IMR-90 (cell line): ENCODE results near the gene HSFX1. TPM values are rescaled to one million over a fixed set of nuclear protein-coding genes. Genes with fewer than 3 reads are reported as not detected.
"Not testable (repeated sequence)": the region's sequence is repeated elsewhere in the genome, so short reads cannot be mapped to it uniquely, and the experiment has no call there.

ENCODE experiments used
- ATAC-seq: fragments of 200-7000 bp; cut with Tn5 transposase; 2 replicates; pipeline ENCODE4 v1.9.1; 2020; ENCODE audit warnings: low read depth, mild to moderate bottlenecking, moderate library complexity
- BruUV-seq: library from RNA; stranded (reverse); fragments of 400-500 nt; replicated peaks from 2 replicates; lab custom pipeline; 2021; lab: Mats Ljungman, UMichigan
- CTCF ChIA-PET: fragments of 300-600 bp; formaldehyde crosslinking; extraction: SDS; loops from one replicate; lab custom pipeline; 2021; ENCODE audit warnings: antibody characterized with exemption; lab: Yijun Ruan, JAX
- POLR2A ChIA-PET: fragments of 300-600 bp; sonication (Branson Sonifier 250); formaldehyde crosslinking; loops from one replicate; lab custom pipeline; 2022; ENCODE audit warnings: antibody characterized with exemption; ENCODE audit not compliant: unreplicated experiment; lab: Charles Lee
- DNase-seq: peaks from one replicate; pipeline ENCODE4 v3.0.0; 2013
- H2AFZ ChIP-seq: replicated peaks from 2 replicates; pipeline ENCODE3; 2013; ENCODE audit warnings: low read length, mild to moderate bottlenecking; ENCODE audit not compliant: poor library complexity
- H2AK5ac ChIP-seq: 2 replicates; pipeline ENCODE4 v1.6.1; 2013; ENCODE audit warnings: low read depth, low read length, inconsistent platforms
- H2AK9ac ChIP-seq: replicated peaks from 2 replicates; pipeline ENCODE3; 2013; ENCODE audit warnings: mild to moderate bottlenecking, low read depth, low read length, moderate library complexity; ENCODE audit not compliant: poor library complexity
- H2BK120ac ChIP-seq: 2 replicates; pipeline ENCODE4 v1.6.1; 2013; ENCODE audit warnings: low read depth, low read length, inconsistent platforms
- H2BK15ac ChIP-seq: 3 replicates; pipeline ENCODE4 v1.6.1; 2013; ENCODE audit warnings: low read depth, low read length, inconsistent platforms
- H2BK20ac ChIP-seq: 2 replicates; pipeline ENCODE4 v1.6.1; 2013; ENCODE audit warnings: low read depth, mild to moderate bottlenecking, inconsistent platforms, low read length, moderate library complexity
- H2BK5ac ChIP-seq: 2 replicates; pipeline ENCODE4 v1.6.1; 2013; ENCODE audit warnings: mild to moderate bottlenecking, low read depth, low read length, inconsistent platforms; ENCODE audit not compliant: poor library complexity, severe bottlenecking
- H3K14ac ChIP-seq: replicated peaks from 2 replicates; pipeline ENCODE4 v1.6.1; 2013; ENCODE audit warnings: low read depth, low read length, inconsistent platforms
- H3K18ac ChIP-seq: 2 replicates; pipeline ENCODE4 v1.6.1; 2013; ENCODE audit warnings: low read depth, low read length, control low read depth
- H3K23ac ChIP-seq: 2 replicates; pipeline ENCODE4 v1.6.1; 2013; ENCODE audit warnings: low read depth, low read length, inconsistent platforms
- H3K27ac ChIP-seq: 2 replicates; pipeline ENCODE4 v1.5.1; 2013; ENCODE audit warnings: mild to moderate bottlenecking, control low read depth, low read length; ENCODE audit not compliant: insufficient read depth
- H3K27me3 ChIP-seq: 2 replicates; pipeline ENCODE4 v1.6.1; 2013; ENCODE audit warnings: low read length; ENCODE audit not compliant: control insufficient read depth, insufficient read depth
- H3K36me3 ChIP-seq: 2 replicates; pipeline ENCODE4 v1.6.1; 2013; ENCODE audit warnings: low read length, mixed read lengths; ENCODE audit not compliant: control insufficient read depth, insufficient read depth
- H3K4ac ChIP-seq: 2 replicates; pipeline ENCODE4 v1.6.1; 2013; ENCODE audit warnings: low read depth, low read length, inconsistent platforms
- H3K4me1 ChIP-seq: 2 replicates; pipeline ENCODE4 v1.6.1; 2013; ENCODE audit warnings: low read length, mixed read lengths; ENCODE audit not compliant: control insufficient read depth, insufficient read depth
- H3K4me2 ChIP-seq: 2 replicates; pipeline ENCODE4 v1.6.1; 2013; ENCODE audit warnings: low read depth, mild to moderate bottlenecking, control low read depth, low read length, moderate library complexity
- H3K4me3 ChIP-seq: 2 replicates; pipeline ENCODE4 v1.5.1; 2013; ENCODE audit warnings: low read depth, mild to moderate bottlenecking, control low read depth, low read length, moderate library complexity; ENCODE audit not compliant: insufficient read depth
- H3K56ac ChIP-seq: 2 replicates; pipeline ENCODE4 v1.6.1; 2013; ENCODE audit warnings: low read length, inconsistent platforms; ENCODE audit not compliant: insufficient read depth; ENCODE audit errors: extremely low read depth
- H3K79me1 ChIP-seq, 2 experiments: 2 replicates each; pipeline ENCODE4 v1.6.1; 2013; ENCODE audit warnings: low read length in 2 of 2, inconsistent platforms in 1 of 2, low read depth in 1 of 2
- H3K9ac ChIP-seq: 2 replicates; pipeline ENCODE4 v1.6.1; 2013; ENCODE audit warnings: low read depth, low read length, control low read depth
- H3K9me1 ChIP-seq: 2 replicates; pipeline ENCODE4 v1.6.1; 2013; ENCODE audit warnings: low read length, inconsistent platforms; ENCODE audit not compliant: insufficient read depth
- H3K9me3 ChIP-seq: 2 replicates; pipeline ENCODE4 v1.6.1; 2013; ENCODE audit warnings: low read length; ENCODE audit not compliant: control insufficient read depth, insufficient read depth
- H4K20me1 ChIP-seq: 2 replicates; pipeline ENCODE4 v1.6.1; 2013; ENCODE audit warnings: low read length, inconsistent platforms; ENCODE audit not compliant: insufficient read depth
- H4K5ac ChIP-seq: 2 replicates; pipeline ENCODE4 v1.6.1; 2013; ENCODE audit warnings: mild to moderate bottlenecking, low read depth, low read length, control low read depth
- H4K8ac ChIP-seq, 2 experiments: 2 replicates each; pipeline ENCODE4 v1.6.1; 2013; ENCODE audit warnings: low read depth in 2 of 2, low read length in 2 of 2, control low read depth in 1 of 2, inconsistent platforms in 1 of 2
- H4K91ac ChIP-seq: 2 replicates; pipeline ENCODE4 v1.6.1; 2013; ENCODE audit warnings: low read depth, low read length, inconsistent platforms; ENCODE audit not compliant: insufficient read depth
- WGBS, 2 experiments: methylation state at CpG; one replicate each; pipeline versions ENCODE4 v1.1.5 to v1.1.7; 2013; ENCODE audit warnings: missing lambda C conversion rate in 2 of 2; ENCODE audit not compliant: insufficient read length in 1 of 2; ENCODE audit errors: extremely low coverage in 2 of 2; 5-methylcytosine and 5-hydroxymethylcytosine counted together
- dilution Hi-C: fragments of 300-500 bp; cut with HindIII; formaldehyde crosslinking; loops from one replicate; pipeline ENCODE4 v1.14.3; 2018; ENCODE audit warnings: low sequenced_read_pairs; ENCODE audit not compliant: unreplicated experiment
- in situ Hi-C: fragments of 300-500 bp; cut with MboI; formaldehyde crosslinking; loops from 3 replicates; pipeline ENCODE4 v1.14.3; 2019; ENCODE audit warnings: low sequenced_read_pairs, inconsistent platforms, mixed read lengths
- intact Hi-C: fragments of 100-400 bp; cut with micrococcal nuclease; formaldehyde crosslinking; loops from 2 replicates; pipeline ENCODE4 v1.10.0; 2022
- polyA plus RNA-seq, 3 experiments: library from polyadenylated mRNA; depleted of rRNA; stranded (reverse); fragments of >200 nt; gene quantifications; 2 replicates each; pipeline ENCODE4 v1.2.3, GENCODE V29; 2012; ENCODE audit warnings: low replicate concordance in 1 of 3
- total RNA-seq: library from RNA; depleted of rRNA; stranded (reverse); fragments of >200 nt; gene quantifications from 2 replicates; pipeline ENCODE4 v1.2.3, GENCODE V29; 2012

HSFX1 gene
- total and polyA plus RNA-seq, 2 of the 4 experiments (the other 2 are of a cell fraction) = 0.18 to 0.36 TPM

GRCh38 chrX:149777999-149778398 lies 4.1 kb downstream of the HSFX1 start:
- CTCF ChIA-PET, H3K27ac ChIP-seq, H2AK5ac ChIP-seq, H4K8ac ChIP-seq, H2AFZ ChIP-seq, H2BK120ac ChIP-seq, H4K20me1 ChIP-seq, H3K23ac ChIP-seq, in situ Hi-C loops, H3K9ac ChIP-seq, H3K14ac ChIP-seq, H2AK9ac ChIP-seq, H3K27me3 ChIP-seq, H3K18ac ChIP-seq, H2BK20ac ChIP-seq, H4K5ac ChIP-seq, H3K4me2 ChIP-seq, DNase-seq, dilution Hi-C loops, H3K9me3 ChIP-seq, POLR2A ChIA-PET, ATAC-seq, H3K4me1 ChIP-seq, H3K4ac ChIP-seq, H2BK5ac ChIP-seq, H3K36me3 ChIP-seq, H3K9me1 ChIP-seq, H3K4me3 ChIP-seq, H4K91ac ChIP-seq, intact Hi-C loops, H3K56ac ChIP-seq, BruUV-seq, H3K79me1 ChIP-seq, H2BK15ac ChIP-seq: not testable (repeated sequence)
- WGBS, 2 experiments = no CpG with 5 or more reads among the region's 7 CpGs

- H3K9me3 ChIP-seq, H2BK120ac ChIP-seq, H2AFZ ChIP-seq, H3K4ac ChIP-seq, H3K4me3 ChIP-seq, H4K91ac ChIP-seq, H2BK15ac ChIP-seq, H2BK5ac ChIP-seq, ATAC-seq, in situ Hi-C loops, BruUV-seq, H3K4me2 ChIP-seq, H3K36me3 ChIP-seq, H3K27me3 ChIP-seq, H2AK9ac ChIP-seq, H4K20me1 ChIP-seq, H3K9me1 ChIP-seq, intact Hi-C loops, H3K27ac ChIP-seq, H3K56ac ChIP-seq, H3K14ac ChIP-seq, H2BK20ac ChIP-seq, dilution Hi-C loops, H4K8ac ChIP-seq, CTCF ChIA-PET, H3K79me1 ChIP-seq, H3K9ac ChIP-seq, H2AK5ac ChIP-seq, H4K5ac ChIP-seq, H3K4me1 ChIP-seq, POLR2A ChIA-PET, H3K23ac ChIP-seq, H3K18ac ChIP-seq, DNase-seq: not testable (repeated sequence)
- WGBS, 2 experiments = no CpG with 5 or more reads among the region's 14 CpGs
Measured at GRCh38 chrX:149781727-149782126, 7.9 kb downstream of the HSFX1 start, which contains the start of gene MAGEA9. Gene MAGEA9 (plus strand): TSS chrX:149781930. CDS start chrX:149786211, 4,281 bp downstream.
